T-helper 1 cell (primary cell): ENCODE data around the gene KIF15.
"Not testable (repeated sequence)": the region's sequence is repeated elsewhere in the genome, so short reads cannot be mapped to it uniquely, and the experiment has no call there.

Experiments
- DNase-seq, 5 donors: peaks; one replicate each; pipeline ENCODE4 v3.0.0-alpha.2; 2012 to 2020
- total RNA-seq, 4 donors: gene quantifications; one replicate each; lab custom pipeline; 2026; lab: John Stamatoyannopoulos, UW

Gene KIF15, protein sequence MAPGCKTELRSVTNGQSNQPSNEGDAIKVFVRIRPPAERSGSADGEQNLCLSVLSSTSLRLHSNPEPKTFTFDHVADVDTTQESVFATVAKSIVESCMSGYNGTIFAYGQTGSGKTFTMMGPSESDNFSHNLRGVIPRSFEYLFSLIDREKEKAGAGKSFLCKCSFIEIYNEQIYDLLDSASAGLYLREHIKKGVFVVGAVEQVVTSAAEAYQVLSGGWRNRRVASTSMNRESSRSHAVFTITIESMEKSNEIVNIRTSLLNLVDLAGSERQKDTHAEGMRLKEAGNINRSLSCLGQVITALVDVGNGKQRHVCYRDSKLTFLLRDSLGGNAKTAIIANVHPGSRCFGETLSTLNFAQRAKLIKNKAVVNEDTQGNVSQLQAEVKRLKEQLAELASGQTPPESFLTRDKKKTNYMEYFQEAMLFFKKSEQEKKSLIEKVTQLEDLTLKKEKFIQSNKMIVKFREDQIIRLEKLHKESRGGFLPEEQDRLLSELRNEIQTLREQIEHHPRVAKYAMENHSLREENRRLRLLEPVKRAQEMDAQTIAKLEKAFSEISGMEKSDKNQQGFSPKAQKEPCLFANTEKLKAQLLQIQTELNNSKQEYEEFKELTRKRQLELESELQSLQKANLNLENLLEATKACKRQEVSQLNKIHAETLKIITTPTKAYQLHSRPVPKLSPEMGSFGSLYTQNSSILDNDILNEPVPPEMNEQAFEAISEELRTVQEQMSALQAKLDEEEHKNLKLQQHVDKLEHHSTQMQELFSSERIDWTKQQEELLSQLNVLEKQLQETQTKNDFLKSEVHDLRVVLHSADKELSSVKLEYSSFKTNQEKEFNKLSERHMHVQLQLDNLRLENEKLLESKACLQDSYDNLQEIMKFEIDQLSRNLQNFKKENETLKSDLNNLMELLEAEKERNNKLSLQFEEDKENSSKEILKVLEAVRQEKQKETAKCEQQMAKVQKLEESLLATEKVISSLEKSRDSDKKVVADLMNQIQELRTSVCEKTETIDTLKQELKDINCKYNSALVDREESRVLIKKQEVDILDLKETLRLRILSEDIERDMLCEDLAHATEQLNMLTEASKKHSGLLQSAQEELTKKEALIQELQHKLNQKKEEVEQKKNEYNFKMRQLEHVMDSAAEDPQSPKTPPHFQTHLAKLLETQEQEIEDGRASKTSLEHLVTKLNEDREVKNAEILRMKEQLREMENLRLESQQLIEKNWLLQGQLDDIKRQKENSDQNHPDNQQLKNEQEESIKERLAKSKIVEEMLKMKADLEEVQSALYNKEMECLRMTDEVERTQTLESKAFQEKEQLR (N-terminal part only)
- total RNA-seq = 0.59 to 5.1 (median 2.4) reads per million in 4 donors

DNA sequence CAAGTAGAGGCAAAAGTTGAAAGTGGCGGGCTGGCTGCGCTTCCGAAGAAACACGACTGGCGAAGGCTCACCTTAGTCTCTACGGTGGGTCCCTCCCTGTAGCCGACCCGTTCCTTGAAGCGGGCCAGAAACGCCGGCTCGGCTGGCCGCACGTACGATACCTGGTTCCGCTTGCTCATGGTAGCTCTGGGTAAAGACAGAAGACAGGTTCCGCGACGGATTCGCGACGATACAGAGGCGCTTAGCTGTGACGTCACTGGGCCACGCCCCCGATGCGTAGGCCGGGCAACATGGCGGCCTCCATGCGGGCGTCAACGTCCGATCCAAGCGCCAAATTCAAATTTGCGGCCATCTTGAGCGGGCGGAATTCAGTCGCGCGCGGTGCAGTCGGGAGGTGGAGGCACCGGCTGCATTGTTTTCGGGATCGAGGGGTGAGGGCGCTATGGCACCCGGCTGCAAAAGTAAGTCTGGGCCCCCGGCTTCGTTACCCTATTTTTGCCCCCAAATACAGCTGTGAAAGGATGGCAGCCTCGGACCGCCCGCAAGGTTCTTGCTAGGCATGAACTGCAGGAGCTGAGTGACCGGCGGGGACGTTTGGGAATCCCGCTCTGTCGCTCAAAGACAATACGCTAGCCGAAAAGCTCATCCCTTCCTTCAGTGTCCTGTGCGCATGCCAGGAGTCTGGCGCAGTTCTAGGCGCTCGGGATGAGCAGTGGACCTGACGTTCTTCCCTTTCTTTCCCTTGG is at the start of gene KIF15, which contains the start of gene KIAA1143:
Gene KIF15, plus strand, starts transcription at position 371 of the 746 bp plus-strand sequence. Its CDS starts 72 bp downstream, at position 443.
Gene KIAA1143, minus strand, starts transcription at position 196 of the 746 bp plus-strand sequence. Its CDS starts 17 bp downstream, at position 179.
- DNase-seq = peak; percentile 89 to 97 (median 94)

DNA sequence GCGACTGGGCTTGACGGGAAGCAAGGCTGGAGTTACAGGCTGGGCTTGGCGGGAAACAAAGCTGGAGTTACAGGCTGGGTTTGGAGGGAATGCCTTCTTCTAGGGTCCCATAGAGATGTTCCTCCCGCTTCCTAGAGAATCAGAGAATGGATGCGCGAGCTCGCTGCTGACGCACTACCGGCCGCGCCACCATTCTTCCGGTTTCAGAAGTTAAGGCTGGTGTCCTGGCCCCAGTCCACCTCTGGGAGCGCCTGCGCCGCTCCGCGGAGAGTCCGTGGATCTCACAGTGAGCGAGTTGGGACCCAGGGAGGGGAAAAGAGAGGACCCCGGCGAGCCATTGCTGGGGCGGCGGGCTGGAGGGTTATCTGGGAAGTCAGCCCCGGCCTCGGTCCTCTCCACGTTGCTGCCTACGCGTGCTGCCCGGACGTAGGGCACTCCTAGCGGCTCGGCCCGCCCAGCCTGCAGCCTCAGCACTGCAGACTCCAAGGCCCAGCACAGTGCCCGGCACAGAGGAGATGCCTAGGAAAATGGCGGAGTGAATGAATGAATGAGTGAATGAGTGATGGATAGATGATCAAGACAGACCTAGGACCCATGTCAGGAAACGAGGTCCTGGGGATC is 49.0 kb upstream of the KIF15 start, which contains the start of gene ZNF502:
Gene ZNF502, plus strand, starts transcription at position 206 of the 621 bp plus-strand sequence. CDS start 7,602 bp downstream, outside the sequence.
- peak; percentile 9 to 46 (median 41) for DNase-seq

DNA sequence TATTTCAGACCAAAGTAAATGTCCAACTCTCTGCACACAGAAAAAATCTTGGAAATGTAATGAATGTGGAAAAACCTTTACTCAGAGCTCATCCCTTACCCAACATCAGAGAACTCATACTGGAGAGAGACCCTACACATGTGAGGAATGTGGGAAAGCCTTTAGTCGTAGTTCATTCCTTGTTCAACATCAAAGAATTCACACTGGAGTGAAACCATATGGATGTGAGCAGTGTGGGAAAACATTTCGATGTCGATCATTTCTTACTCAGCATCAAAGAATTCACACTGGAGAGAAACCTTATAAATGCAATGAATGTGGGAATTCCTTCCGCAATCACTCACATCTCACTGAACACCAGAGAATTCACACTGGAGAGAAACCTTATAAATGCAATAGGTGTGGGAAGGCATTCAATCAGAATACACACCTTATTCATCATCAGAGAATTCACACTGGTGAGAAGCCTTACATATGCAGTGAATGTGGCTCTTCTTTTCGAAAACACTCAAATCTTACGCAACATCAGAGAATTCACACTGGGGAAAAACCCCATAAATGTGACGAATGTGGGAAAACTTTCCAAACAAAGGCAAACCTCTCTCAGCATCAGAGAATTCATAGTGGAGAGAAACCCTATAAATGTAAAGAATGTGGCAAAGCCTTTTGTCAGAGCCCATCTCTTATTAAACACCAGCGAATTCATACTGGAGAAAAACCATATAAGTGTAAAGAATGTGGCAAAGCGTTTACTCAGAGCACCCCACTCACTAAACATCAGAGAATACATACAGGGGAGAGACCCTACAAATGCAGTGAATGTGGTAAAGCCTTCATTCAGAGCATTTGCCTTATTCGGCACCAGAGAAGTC is 40.1 kb upstream of the KIF15 start:
- no peak for DNase-seq

DNA sequence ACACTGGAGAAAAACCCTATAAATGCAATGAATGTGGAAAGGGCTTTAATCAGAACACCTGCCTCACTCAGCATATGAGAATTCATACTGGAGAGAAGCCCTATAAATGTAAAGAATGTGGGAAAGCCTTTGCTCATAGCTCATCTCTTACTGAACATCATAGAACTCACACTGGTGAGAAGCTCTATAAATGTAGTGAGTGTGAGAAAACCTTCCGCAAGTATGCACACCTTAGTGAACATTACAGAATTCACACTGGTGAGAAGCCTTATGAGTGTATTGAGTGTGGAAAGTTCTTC is 39.5 kb upstream of the KIF15 start:
- no peak for DNase-seq

DNA sequence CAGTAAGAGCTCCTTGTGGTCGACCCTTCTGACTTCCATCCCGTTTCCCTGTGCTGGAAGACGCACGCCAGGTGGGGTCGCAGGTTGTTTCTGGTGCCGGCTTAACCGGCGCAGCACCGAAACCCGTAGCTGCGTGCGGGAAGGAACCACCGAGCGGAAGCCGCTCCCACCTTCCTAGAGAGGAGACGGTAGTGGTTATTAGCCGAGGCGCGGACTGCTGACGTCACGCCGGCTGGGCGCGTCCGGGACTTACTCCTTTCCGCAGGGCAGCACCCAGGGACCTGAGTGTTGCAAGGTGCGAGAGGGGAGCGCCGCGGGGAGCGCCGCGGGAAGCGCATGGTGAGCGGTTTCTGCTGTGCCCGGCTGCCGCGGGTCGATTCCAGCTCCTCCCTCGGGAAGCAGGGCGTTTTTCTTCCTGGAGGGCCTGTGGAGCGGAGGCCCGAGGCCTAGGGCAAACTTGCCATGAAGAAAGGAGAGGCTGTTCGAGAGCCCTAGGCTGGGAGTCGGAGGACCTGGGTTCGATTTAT is 32.1 kb upstream of the KIF15 start, which contains the start of gene ZNF501:
Gene ZNF501, plus strand, starts transcription at position 252 of the 527 bp plus-strand sequence. CDS start 4,787 bp downstream, outside the sequence.
- DNase-seq = peak; percentile 58 to 87 (median 75)

DNA sequence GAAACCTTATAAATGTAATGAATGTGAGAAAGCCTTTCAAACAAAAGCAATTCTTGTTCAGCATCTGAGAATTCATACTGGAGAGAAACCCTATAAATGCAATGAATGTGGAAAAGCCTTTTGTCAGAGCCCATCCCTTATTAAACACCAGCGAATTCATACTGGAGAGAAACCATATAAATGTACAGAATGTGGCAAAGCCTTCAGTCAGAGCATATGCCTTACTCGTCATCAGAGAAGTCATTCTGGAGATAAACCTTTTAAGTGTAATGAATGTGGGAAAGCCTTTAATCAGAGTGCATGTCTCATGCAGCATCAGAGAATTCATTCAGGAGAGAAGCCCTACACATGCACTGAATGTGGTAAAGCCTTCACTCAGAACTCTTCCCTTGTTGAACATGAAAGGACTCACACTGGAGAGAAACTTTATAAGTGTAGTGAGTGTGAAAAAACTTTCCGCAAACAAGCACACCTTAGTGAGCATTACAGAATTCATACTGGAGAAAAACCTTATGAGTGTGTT is 26.9 kb upstream of the KIF15 start:
- no peak for DNase-seq

DNA sequence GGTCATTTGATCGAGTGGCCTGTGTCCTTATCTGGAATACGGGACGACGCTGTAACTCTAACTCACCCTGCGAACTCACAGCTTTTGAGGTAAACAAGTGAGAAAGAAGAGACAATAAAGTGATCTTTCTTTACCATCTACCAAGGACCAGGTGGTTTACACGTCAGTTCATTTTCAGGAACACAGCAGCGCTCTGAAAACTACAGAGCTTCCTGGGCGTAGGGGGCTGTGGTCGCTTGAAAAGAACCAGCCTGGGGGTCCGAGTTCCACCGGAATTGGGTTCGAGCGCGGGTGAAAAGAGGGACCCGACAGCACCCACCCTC is 532 bp upstream of the KIF15 start:
- peak in 1 of 5 donors; percentile 2 for DNase-seq

DNA sequence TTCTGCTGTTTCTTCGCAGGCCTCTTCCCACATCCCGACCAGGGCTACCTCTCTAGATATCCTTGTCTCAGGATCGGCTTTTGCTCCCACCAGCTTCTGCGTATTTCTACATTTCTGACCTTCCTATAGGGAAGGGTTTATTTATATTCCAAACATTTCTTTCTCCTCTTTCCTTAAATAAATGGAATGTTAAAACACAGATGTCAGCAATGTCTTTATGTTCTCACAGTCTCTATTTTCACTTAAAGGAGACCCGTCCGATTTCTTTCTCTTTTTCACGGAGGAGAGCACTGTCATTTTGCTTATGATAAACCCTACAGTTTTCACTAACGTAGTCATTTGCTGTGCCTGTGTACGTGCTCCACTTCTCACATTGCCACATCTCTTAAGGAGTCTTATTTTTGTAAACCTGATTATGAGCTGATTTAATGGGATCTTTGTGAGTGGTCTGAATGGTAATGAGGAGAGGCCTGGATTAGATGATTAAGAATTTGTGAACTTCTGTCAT is 630 bp downstream of the KIF15 start:
- DNase-seq = peak in 1 of 5 donors; percentile 20

DNA sequence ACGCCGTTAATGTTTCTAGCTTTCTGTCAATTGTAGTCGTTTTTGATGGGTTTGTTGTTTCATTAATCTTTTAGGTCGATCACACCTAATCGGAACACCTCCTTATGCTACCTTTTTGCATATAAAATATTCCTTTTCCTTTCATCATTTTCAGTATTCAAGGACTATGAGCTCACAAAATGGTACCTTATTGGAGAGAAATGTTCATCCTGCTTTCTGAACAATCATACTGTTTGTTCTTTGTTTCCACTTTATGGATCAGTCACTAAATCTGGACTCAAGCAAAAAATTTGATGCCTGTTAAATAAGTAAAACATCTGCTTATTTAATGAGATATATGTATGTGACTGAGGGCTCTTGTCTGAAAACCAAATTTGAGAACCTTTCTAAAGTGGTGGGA is 1.1 kb downstream of the KIF15 start:
- DNase-seq = no peak

DNA sequence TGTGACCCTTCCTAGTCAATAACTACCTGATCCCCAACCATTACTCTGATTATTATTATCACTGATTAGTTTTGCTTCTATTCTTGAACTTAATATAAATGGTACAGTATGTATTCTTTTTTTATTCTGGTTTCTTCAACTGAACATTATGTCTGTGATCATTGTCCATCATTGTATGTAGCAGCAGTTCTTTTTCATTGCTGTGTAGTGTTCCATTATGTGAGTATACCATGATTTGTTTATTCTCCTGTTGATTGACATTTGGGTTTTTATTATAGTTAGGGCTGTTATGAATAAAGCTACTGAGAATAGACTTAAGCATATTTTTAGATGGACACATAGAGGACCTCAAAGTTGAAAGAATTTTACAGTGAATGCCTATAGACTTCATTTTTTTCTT is 2.7 kb downstream of the KIF15 start:
- no peak for DNase-seq

DNA sequence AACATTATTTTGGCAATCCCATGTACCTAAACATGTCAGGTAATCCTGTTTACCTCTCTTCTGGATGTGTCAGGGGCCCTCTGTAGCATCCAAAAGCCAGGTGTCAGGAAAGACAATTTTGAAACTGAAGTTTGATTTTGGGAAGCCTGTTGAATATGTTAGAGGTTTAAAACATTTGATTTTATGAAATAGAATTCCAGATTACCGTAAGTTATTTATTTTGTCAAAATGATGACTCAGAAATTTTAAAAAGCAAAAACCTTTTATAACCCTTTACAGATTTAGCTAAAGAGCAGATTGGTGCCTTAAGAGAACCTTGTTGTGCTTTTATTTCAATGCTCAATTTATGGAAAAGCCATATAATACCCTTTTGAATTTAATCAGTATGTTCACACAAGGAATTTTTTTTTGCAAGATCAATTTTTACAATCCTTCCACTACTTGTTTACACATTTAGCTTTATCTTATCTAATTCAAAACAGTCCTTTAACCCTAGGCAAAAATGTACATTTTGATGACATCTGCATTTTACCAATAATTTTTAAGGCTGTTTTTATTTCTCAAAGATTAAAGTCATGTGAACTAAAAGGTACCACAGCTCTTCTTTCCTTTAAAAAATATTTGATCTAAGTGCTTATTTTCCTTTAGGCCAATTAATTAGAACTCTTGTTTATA is 10.0 kb downstream of the KIF15 start:
- no peak for DNase-seq

DNA sequence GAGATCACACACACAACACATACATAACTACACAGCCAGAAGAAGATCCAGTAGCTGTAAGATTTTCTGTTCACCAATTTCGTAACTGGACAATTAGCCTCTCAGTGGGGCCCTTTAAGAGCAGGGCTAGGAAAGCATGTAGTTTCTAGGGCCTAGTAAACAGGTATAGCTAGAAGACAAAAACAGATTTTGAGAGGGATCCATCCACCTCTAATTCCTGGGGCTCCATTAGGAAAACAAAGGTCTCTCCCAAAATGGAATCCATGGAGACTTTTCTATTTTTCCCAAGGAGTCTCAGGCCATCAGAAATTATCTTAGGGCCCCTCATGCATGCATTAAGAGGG is 10.5 kb downstream of the KIF15 start:
- no peak for DNase-seq

DNA sequence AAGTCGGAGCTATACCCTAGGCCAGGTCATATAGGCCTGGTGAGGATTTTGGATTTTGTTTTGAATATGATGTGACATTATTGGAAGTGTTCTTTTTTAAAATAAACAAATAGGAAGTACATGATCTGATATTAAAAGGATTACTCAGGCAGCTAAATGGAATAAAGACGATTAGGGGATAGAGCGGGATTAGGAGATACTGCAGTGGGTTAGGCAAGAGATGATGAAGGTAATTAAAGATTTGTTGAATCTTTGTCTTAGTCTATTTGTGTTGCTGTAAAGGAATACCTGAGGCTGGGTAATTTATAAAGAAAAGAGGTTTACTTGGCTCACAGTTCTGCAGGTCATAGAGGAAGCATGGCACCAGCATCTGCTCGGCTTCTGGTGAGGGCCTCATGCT is 21.3 kb downstream of the KIF15 start:
- DNase-seq = no peak

DNA sequence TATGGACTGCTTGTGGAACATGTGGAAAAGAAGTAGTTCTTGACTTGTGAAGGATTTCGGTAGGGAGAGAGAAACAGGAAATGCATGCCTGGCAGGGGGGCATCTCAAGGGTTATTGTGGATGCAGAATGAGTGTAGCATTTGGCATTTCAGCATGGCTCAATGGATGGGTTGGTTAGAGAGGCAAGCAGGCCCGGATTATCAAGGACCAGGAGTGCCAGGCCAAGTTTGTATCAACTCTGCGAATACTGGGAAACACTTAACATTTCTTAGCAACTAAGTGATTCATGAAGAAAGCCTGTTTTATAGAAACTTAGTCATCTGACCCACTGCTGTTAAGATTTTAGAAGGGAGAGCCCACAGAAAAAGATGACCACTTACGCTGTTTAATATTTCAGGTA is 33.6 kb downstream of the KIF15 start:
- DNase-seq = no peak

DNA sequence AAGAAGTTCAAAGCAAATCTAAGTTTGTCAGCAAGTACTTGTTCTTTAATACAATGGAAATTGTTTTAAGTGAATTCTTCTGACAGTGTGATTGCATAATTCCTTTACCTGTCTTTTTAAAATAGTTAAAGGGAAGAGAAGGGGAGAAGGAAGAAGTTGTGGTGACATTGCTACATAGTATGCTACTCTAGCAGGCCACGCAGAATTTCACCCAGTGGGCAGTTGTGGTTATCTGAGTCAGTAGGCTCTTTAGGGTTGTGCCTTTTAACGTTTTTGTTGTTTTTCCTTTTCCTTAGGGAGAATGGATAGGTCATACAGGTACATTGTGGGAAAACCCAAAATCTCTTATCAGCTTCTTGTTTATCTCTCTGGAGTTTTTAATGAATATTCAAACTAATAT is 40.4 kb downstream of the KIF15 start:
- DNase-seq = no peak

DNA sequence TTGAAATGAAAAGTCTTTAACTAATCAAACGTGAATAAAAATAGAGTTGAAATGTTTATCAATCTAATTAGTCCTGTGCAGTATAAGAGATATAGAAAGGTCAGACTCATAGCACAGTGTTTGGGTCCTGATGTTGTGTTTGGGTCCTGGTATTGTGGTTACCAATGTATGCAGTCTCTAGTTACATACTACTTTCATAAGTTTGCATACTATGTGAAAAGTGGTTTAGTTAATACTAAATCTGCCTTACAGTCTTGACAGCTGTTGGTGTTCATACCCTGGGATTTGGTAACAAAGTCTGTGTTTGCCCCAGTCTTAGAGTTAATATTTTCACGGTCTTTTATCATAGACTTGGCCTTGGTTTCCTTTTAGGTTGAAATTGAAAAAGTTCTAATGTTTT is 41.7 kb downstream of the KIF15 start:
- DNase-seq = no peak

DNA sequence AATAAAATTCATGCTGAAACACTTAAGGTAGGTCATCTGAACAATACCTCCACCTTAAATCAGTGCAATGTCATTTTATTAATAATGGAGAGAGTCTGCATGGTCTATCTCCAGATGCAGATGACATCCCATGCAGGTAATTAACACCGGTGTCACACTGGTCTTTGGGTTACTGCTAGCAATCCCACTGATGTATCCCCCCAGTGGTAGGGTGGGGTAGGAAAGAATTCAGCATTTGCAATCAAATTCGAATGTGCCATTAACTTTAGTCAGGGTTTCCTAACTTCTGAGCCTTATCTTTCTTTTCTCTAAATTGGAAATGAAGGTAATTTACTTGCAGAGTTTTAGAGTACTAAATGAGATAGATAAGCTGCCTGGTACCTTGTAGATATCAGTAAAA is 44.4 kb downstream of the KIF15 start:
- no peak for DNase-seq

DNA sequence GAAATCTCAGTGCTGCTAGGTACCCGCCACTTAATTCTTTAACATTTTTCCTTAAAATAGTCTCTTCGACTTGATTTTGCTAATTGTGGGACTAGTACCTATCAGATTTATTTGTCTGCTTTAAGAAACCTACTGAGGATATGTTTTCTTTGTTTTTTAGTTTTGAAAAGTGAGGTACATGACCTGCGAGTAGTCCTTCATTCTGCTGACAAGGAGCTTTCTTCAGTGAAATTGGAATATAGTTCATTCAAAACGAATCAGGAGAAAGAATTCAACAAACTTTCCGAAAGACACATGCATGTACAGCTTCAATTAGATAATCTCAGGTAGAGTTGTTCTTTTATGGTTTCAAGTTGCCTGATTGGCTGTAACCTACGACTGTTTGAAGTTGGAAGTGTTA is 53.2 kb downstream of the KIF15 start:
- no peak for DNase-seq

DNA sequence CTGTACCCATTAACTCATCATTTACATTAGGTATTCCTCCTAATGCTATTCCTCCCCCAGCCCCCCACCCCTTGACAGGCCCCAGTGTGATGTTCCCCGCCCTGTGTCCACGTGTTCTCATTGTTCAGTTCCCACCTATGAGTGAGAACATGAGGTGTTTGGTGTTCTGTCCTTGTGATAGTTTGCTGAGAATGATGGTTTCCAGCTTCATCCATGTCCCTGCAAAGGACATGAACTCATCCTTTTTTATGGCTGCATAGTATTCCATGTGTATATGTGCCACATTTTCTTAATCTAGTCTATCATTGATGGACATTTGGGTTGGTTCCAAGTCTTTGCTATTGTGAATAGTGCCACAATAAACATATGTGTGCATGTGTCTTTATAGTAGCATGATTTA is 54.7 kb downstream of the KIF15 start:
- not testable (repeated sequence) for DNase-seq
